ENCODE results near the gene MAP4K2. TPM values are rescaled to one million over a fixed set of nuclear protein-coding genes. Genes with fewer than 3 reads are reported as not detected.

The MAP4K2 gene
- polyA plus RNA-seq, 1 of the 3 experiments (the other 2 are of a cell fraction): 20.0 TPM

GRCh38 chr11:64814712-64815187 is 11.7 kb upstream of the MAP4K2 start:
- no peak overlapping the region for H3K27ac ChIP-seq (ENCODE audit: low read depth in 2 of 2, low read length in 1 of 2)
- no peaks in the 10 kb centered on the region for H3K9me2 ChIP-seq
- H3K36me3 ChIP-seq (replicated peaks in 1 of 2; ENCODE audit: control insufficient read depth in 1 of 2, insufficient read depth in 2 of 2, low read length in 1 of 2): no peaks in the 10 kb centered on the region
- WGBS (ENCODE audit: low lambda C conversion rate): 66% methylated on average over 7 of the region's 7 CpGs
- ChIA-PET POLR2A (no interaction called here), CTCF (interaction anchor here (0.9 kb wide), 1 partner anchor 73 kb away, joined by 4 read pairs; no protein-coding TSS in a partner anchor)
- H3K4me3 ChIP-seq (ENCODE audit: low read depth in 2 of 2, low read length in 1 of 2): no peak overlapping the region
- H3K4me2 ChIP-seq: no peak overlapping the region
- peaks cover 0 to under 1% of the 10 kb centered on the region in 2 experiments; a peak in 1 of 4 replicates for H3K4me1 ChIP-seq (ENCODE audit: control insufficient read depth in 1 of 2, insufficient read depth in 2 of 2, low read depth in 1 of 2, low read length in 1 of 2)
- H3K9ac ChIP-seq: no peak overlapping the region
- peaks cover 4% of the 10 kb centered on the region for H3F3A ChIP-seq (replicated peaks; ENCODE audit: insufficient read depth)
- TF ChIP-seq POLR2AphosphoS5 (IDR thresholded peaks at IDR 0.05; ENCODE audit: low read depth, low read length) (no peak), SMC3 (IDR thresholded peaks at IDR 0.05; ENCODE audit: low read depth, low read length) (no peak), FOXJ3 (CRISPR knock-in tag; IDR thresholded peaks at IDR 0.05) (no peak), FOSL2 (IDR thresholded peaks at IDR 0.05; ENCODE audit: borderline replicate concordance, low read depth) (no peak), TEAD4 (IDR thresholded peaks at IDR 0.05; ENCODE audit: borderline replicate concordance, insufficient read depth) (no peak), NRF1 (IDR thresholded peaks at IDR 0.05; ENCODE audit: low read depth, low read length) (no peak)
- TF ChIP-seq, protein P1, sequence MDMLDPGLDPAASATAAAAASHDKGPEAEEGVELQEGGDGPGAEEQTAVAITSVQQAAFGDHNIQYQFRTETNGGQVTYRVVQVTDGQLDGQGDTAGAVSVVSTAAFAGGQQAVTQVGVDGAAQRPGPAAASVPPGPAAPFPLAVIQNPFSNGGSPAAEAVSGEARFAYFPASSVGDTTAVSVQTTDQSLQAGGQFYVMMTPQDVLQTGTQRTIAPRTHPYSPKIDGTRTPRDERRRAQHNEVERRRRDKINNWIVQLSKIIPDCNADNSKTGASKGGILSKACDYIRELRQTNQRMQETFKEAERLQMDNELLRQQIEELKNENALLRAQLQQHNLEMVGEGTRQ (IDR thresholded peaks at IDR 0.05; ENCODE audit: borderline replicate concordance, low read depth, low read length): no peak
- peaks cover under 1% of the 10 kb centered on the region; the same call in 1 of the 2 replicates for H3K79me2 ChIP-seq (ENCODE audit: insufficient read depth)
- H3K27me3 ChIP-seq (ENCODE audit: insufficient read depth): no peaks in the 10 kb centered on the region
- no peaks in the 10 kb centered on the region for H4K20me1 ChIP-seq (ENCODE audit: insufficient read depth)
- no peak overlapping the region for H2AFZ ChIP-seq (ENCODE audit: low read depth)
- DNase-seq: no peak
- H3K9me3 ChIP-seq: no peaks in the 10 kb centered on the region

DNA sequence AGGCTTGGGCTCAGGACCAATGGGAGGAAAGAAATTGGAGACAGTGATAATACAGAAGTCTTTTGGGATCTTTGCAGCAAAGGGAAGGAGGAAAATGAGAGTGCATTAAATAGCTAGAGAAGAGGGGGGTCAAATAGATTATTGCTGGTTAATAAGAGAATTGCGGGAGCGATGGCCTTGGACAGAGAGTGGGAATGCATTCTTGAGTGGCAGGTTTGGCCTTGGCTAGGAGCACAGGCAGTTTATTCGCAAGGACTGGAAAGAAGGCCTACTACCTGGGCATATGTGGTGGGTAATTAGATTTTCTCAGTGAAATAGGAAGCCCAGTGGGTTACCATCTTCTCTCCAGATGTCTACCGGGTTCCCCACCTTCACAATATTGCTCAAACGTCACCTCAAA is 10.8 kb upstream of the MAP4K2 start:
- TF ChIP-seq SIN3A (IDR thresholded peaks at IDR 0.05; ENCODE audit: borderline replicate concordance, low read depth, low read length) (no peak), SMC3 (IDR thresholded peaks at IDR 0.05; ENCODE audit: low read depth, low read length) (no peak), NRF1 (IDR thresholded peaks at IDR 0.05; ENCODE audit: low read depth, low read length) (no peak), EZH2phosphoT487 (IDR thresholded peaks at IDR 0.05; ENCODE audit: borderline replicate concordance, low read depth) (no peak), GATA2 (CRISPR knock-in tag; IDR thresholded peaks at IDR 0.05) (no peak), TAF1 (IDR thresholded peaks at IDR 0.05; ENCODE audit: borderline replicate concordance, low read depth, low read length) (no peak), JUND (IDR thresholded peaks at IDR 0.05) (no peak), YY1 (IDR thresholded peaks at IDR 0.05; ENCODE audit: low read depth) (no peak), RFX5 (IDR thresholded peaks at IDR 0.05; ENCODE audit: low read length) (no peak), MEF2A (IDR thresholded peaks at IDR 0.05; ENCODE audit: borderline replicate concordance, low read depth) (no peak), FOXM1 (IDR thresholded peaks at IDR 0.05; ENCODE audit: low read depth) (no peak), EP300 (IDR thresholded peaks at IDR 0.05; ENCODE audit: borderline replicate concordance in 1 of 2, low read depth in 1 of 2, low read length in 1 of 2) (no peak), ELF1 (IDR thresholded peaks at IDR 0.05) (no peak), RAD21 (IDR thresholded peaks at IDR 0.05; ENCODE audit: low read length) (no peak)
- TF ChIP-seq, protein P2, sequence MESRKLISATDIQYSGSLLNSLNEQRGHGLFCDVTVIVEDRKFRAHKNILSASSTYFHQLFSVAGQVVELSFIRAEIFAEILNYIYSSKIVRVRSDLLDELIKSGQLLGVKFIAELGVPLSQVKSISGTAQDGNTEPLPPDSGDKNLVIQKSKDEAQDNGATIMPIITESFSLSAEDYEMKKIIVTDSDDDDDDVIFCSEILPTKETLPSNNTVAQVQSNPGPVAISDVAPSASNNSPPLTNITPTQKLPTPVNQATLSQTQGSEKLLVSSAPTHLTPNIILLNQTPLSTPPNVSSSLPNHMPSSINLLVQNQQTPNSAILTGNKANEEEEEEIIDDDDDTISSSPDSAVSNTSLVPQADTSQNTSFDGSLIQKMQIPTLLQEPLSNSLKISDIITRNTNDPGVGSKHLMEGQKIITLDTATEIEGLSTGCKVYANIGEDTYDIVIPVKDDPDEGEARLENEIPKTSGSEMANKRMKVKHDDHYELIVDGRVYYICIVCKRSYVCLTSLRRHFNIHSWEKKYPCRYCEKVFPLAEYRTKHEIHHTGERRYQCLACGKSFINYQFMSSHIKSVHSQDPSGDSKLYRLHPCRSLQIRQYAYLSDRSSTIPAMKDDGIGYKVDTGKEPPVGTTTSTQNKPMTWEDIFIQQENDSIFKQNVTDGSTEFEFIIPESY (IDR thresholded peaks at IDR 0.05; ENCODE audit: borderline replicate concordance, low read depth): no peak
- TF ChIP-seq, protein P3, sequence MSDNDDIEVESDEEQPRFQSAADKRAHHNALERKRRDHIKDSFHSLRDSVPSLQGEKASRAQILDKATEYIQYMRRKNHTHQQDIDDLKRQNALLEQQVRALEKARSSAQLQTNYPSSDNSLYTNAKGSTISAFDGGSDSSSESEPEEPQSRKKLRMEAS (IDR thresholded peaks at IDR 0.05; ENCODE audit: low read depth): no peak
- TF ChIP-seq, protein P4, sequence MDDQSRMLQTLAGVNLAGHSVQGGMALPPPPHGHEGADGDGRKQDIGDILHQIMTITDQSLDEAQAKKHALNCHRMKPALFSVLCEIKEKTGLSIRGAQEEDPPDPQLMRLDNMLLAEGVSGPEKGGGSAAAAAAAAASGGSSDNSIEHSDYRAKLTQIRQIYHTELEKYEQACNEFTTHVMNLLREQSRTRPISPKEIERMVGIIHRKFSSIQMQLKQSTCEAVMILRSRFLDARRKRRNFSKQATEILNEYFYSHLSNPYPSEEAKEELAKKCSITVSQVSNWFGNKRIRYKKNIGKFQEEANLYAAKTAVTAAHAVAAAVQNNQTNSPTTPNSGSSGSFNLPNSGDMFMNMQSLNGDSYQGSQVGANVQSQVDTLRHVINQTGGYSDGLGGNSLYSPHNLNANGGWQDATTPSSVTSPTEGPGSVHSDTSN (IDR thresholded peaks at IDR 0.05): no peak
- peaks cover 6 to 8% of the 10 kb centered on the region in 2 experiments; a peak in 2 of 4 replicates for H3K4me1 ChIP-seq (ENCODE audit: control insufficient read depth in 1 of 2, insufficient read depth in 2 of 2, low read depth in 1 of 2, low read length in 1 of 2)
- peaks cover 4% of the 10 kb centered on the region for H3F3A ChIP-seq (replicated peaks; ENCODE audit: insufficient read depth)
- no peak overlapping the region for H3K9ac ChIP-seq
- peaks cover 10% of the 10 kb centered on the region for H3K79me2 ChIP-seq (ENCODE audit: insufficient read depth)
- no peaks in the 10 kb centered on the region for H3K9me2 ChIP-seq
- no peak overlapping the region for H3K4me2 ChIP-seq
- no peak overlapping the region for H3K4me3 ChIP-seq (ENCODE audit: low read depth in 2 of 2, low read length in 1 of 2)
- H3K36me3 ChIP-seq (replicated peaks in 1 of 2; ENCODE audit: control insufficient read depth in 1 of 2, insufficient read depth in 2 of 2, low read length in 1 of 2): no peaks in the 10 kb centered on the region
- CTCF ChIA-PET: no interaction called here
- no peak overlapping the region for H2AFZ ChIP-seq (ENCODE audit: low read depth)
- no peaks in the 10 kb centered on the region for H3K9me3 ChIP-seq
- no peaks in the 10 kb centered on the region for H4K20me1 ChIP-seq (ENCODE audit: insufficient read depth)
- no peaks in the 10 kb centered on the region for H3K27me3 ChIP-seq (ENCODE audit: insufficient read depth)
- WGBS (ENCODE audit: low lambda C conversion rate): 92% methylated on average over 5 of the region's 5 CpGs
- no peak for DNase-seq
- POLR2A ChIA-PET: no interaction called here
- no peak overlapping the region for H3K27ac ChIP-seq (ENCODE audit: low read depth in 2 of 2, low read length in 1 of 2)
